Transverse colon (tissue), 4 donors: ENCODE data around the gene SULF2. TPM values are rescaled to one million over a fixed set of nuclear protein-coding genes. Genes with fewer than 3 reads are reported as not detected.

Experiments used
- DNase-seq: peaks from one replicate; pipeline ENCODE4 v3.0.0-alpha.2; 2019
- H3K27ac ChIP-seq, 4 donors: fragments of 200-600 bp; sonication (generic); 2 replicates each; pipeline ENCODE4 v1.5.1; 2016 to 2018; ENCODE audit warnings: inconsistent platforms in 4 of 4
- H3K27me3 ChIP-seq: fragments of 200-600 bp; sonication (generic); 2 replicates; pipeline ENCODE4 v1.5.1; 2017; ENCODE audit warnings: inconsistent platforms
- H3K36me3 ChIP-seq, 4 donors: fragments of 200-600 bp; sonication (generic); 2 replicates each; pipeline ENCODE4 v1.5.1; 2017 to 2019; ENCODE audit warnings: inconsistent platforms in 4 of 4
- H3K4me1 ChIP-seq, 4 donors: fragments of 200-600 bp; sonication (generic); 2 replicates each; pipeline ENCODE4 v1.5.1; 2017 to 2020; ENCODE audit warnings: inconsistent platforms in 4 of 4
- H3K4me3 ChIP-seq, 4 donors: fragments of 200-600 bp; sonication (generic); 1 replicate in 1 of 4; 2 replicates in 3 of 4; pipeline versions ENCODE4 v1.5.1 to v1.6.1; 2017 to 2019; ENCODE audit warnings: inconsistent platforms in 4 of 4
- H3K9me3 ChIP-seq, 2 donors: fragments of 200-600 bp; sonication (generic); 2 replicates each; pipeline ENCODE4 v1.5.1; 2017 to 2019; ENCODE audit warnings: inconsistent platforms in 2 of 2
- EP300 ChIP-seq: sonication (generic); formaldehyde crosslinking; IDR thresholded peaks from one replicate; pipeline ENCODE4 v1.6.1; 2017; ENCODE audit warnings: antibody characterized with exemption, low read depth
- POLR2A ChIP-seq: fragments of 450-650 bp; IDR thresholded peaks from one replicate; pipeline ENCODE4 v1.6.1; 2016; ENCODE audit warnings: antibody characterized with exemption, mild to moderate bottlenecking, moderate library complexity
- POLR2AphosphoS5 ChIP-seq, 3 donors: sonication (generic); formaldehyde crosslinking; IDR thresholded peaks; one replicate each; pipeline ENCODE4 v1.6.1; 2016; ENCODE audit warnings: antibody characterized with exemption in 3 of 3
- WGBS, 2 donors: methylation state at CpG; one replicate each; pipeline ENCODE4 v1.1.5; 2018; ENCODE audit warnings: low coverage in 1 of 2; 5-methylcytosine and 5-hydroxymethylcytosine counted together
- in situ Hi-C, 4 donors: fragments of 200-750 bp; cut with MboI; loops; one replicate each; pipeline versions ENCODE4 v1.15.0 to v1.15.1; 2017; ENCODE audit warnings: low sequenced_read_pairs in 3 of 4, low pct_ligation_motif_present in 1 of 4, low pct_unique_long_range_greater_than_20kb in 1 of 4
- intact Hi-C: fragments of 100-400 bp; cut with DNase I; formaldehyde crosslinking; loops from one replicate; pipeline ENCODE4 v1.15.1; 2023; ENCODE audit warnings: low total_unique reads
- total RNA-seq, 4 donors: library from RNA; depleted of rRNA; stranded (reverse); fragments of >200 nt; gene quantifications; one replicate each; pipeline ENCODE4 v1.1.0, GENCODE V29; 2016
- TF ChIP-seq, protein P1 (sequence below), 5 experiments: fragments of 200-600 bp in 3 of 5; fragments of 450-650 bp in 2 of 5; sonication (generic) in 3 of 5; IDR thresholded peaks; 1 replicate in 2 of 5; 2 replicates in 3 of 5; pipeline ENCODE4 v1.5.1; 2016 to 2017; ENCODE audit warnings: antibody characterized with exemption in 5 of 5, inconsistent platforms in 3 of 5, mild to moderate bottlenecking in 2 of 5, moderate library complexity in 1 of 5

The SULF2 gene
- total RNA-seq, 4 donors from 2014 or later = 103 to 257 (median 191) TPM

DNA sequence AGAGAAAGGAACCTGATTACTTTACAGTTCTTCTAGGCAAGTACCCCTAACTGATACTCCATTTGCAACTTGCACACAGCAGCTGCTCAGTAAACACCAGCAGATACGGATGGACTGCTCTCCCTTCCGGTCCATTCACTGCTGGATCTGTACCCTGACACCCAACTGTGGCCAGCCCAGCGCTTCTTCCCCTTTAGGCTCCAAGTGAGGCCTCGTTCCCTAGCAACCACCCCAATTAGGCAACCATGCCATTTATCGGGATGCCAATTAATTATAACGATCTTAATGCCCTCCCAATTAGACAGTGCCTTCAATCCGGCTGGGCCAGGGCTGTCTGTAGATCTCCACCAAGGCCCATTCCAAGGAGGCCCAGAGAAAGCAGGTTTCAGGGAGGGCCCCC, 3.2 kb downstream of the SULF2 start:
- intact Hi-C loops = loop anchor here (10.0 kb wide), 1 partner anchor 107 kb away; no protein-coding TSS in a partner anchor

GRCh38 chr20:47781632-47782031, 3.6 kb downstream of the SULF2 start:
- no peaks in the 10 kb centered on the region for H3K9me3 ChIP-seq
- intact Hi-C loops (loop anchor here (10.0 kb wide), 1 partner anchor 107 kb away; no protein-coding TSS in a partner anchor), in situ Hi-C loops (loop anchor here (10.0 kb wide), 2 partner anchors 833 to 843 kb away; no protein-coding TSS in a partner anchor)
- no peak overlapping the region for H3K27ac ChIP-seq
- H3K4me1 ChIP-seq = peaks cover 6 to 25% (median 18%) of the 10 kb centered on the region in 4 donors
- H3K27me3 ChIP-seq = no peaks in the 10 kb centered on the region
- TF ChIP-seq POLR2AphosphoS5 (IDR thresholded peaks at IDR 0.05) = no peak
- TF ChIP-seq, protein P1, sequence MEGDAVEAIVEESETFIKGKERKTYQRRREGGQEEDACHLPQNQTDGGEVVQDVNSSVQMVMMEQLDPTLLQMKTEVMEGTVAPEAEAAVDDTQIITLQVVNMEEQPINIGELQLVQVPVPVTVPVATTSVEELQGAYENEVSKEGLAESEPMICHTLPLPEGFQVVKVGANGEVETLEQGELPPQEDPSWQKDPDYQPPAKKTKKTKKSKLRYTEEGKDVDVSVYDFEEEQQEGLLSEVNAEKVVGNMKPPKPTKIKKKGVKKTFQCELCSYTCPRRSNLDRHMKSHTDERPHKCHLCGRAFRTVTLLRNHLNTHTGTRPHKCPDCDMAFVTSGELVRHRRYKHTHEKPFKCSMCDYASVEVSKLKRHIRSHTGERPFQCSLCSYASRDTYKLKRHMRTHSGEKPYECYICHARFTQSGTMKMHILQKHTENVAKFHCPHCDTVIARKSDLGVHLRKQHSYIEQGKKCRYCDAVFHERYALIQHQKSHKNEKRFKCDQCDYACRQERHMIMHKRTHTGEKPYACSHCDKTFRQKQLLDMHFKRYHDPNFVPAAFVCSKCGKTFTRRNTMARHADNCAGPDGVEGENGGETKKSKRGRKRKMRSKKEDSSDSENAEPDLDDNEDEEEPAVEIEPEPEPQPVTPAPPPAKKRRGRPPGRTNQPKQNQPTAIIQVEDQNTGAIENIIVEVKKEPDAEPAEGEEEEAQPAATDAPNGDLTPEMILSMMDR (IDR thresholded peaks at IDR 0.05) = no peak
- TF ChIP-seq EP300 = no peak
- no peak for TF ChIP-seq POLR2A
- 79 to 100% methylated on average over 1 to 4 of the region's 4 CpGs for WGBS, 2 donors
- H3K4me3 ChIP-seq = no peak overlapping the region
- DNase-seq = no peak
- no peaks in the 10 kb centered on the region for H3K36me3 ChIP-seq

More for the DNA sequence above, 3.2 kb downstream of the SULF2 start:
- peaks cover 6 to 24% (median 18%) of the 10 kb centered on the region in 4 donors for H3K4me1 ChIP-seq
- DNase-seq = no peak
- H3K4me3 ChIP-seq = no peak overlapping the region
- H3K27ac ChIP-seq = no peak overlapping the region
- no peaks in the 10 kb centered on the region for H3K36me3 ChIP-seq
- no peaks in the 10 kb centered on the region for H3K27me3 ChIP-seq
- H3K9me3 ChIP-seq = no peaks in the 10 kb centered on the region
- 91 to 94% methylated on average over 3 to 7 of the region's 7 CpGs for WGBS, 2 donors
- no peak for TF ChIP-seq POLR2A
- no peak for TF ChIP-seq POLR2AphosphoS5 (IDR thresholded peaks at IDR 0.05)
- no peak for TF ChIP-seq EP300
- TF ChIP-seq, protein P1 (IDR thresholded peaks at IDR 0.05) = no peak
- in situ Hi-C loops = loop anchor here (10.0 kb wide), 2 partner anchors 833 to 843 kb away; no protein-coding TSS in a partner anchor

GRCh38 chr20:47780720-47781389, 4.4 kb downstream of the SULF2 start:
- WGBS, 2 donors = 95% methylated on average over 10 of the region's 10 CpGs; no CpG with 5 or more reads in 1 of the 2 donors
- no peak for DNase-seq
- Histone ChIP-seq H3K4me3 (no peak overlapping the region), H3K36me3 (no peaks in the 10 kb centered on the region), H3K27me3 (no peaks in the 10 kb centered on the region), H3K27ac (no peak overlapping the region), H3K4me1 (peaks cover 6 to 30% (median 23%) of the 10 kb centered on the region in 4 donors), H3K9me3 (no peaks in the 10 kb centered on the region)
- intact Hi-C loops = loop anchor here (10.0 kb wide), 1 partner anchor 106 kb away; no protein-coding TSS in a partner anchor
- in situ Hi-C loops = loop anchor here (10.0 kb wide), 2 partner anchors 834 to 844 kb away; no protein-coding TSS in a partner anchor
- TF ChIP-seq, protein P1 (IDR thresholded peaks at IDR 0.05) = no peak
- TF ChIP-seq POLR2A (no peak), EP300 (no peak), POLR2AphosphoS5 (IDR thresholded peaks at IDR 0.05) (no peak)

DNA sequence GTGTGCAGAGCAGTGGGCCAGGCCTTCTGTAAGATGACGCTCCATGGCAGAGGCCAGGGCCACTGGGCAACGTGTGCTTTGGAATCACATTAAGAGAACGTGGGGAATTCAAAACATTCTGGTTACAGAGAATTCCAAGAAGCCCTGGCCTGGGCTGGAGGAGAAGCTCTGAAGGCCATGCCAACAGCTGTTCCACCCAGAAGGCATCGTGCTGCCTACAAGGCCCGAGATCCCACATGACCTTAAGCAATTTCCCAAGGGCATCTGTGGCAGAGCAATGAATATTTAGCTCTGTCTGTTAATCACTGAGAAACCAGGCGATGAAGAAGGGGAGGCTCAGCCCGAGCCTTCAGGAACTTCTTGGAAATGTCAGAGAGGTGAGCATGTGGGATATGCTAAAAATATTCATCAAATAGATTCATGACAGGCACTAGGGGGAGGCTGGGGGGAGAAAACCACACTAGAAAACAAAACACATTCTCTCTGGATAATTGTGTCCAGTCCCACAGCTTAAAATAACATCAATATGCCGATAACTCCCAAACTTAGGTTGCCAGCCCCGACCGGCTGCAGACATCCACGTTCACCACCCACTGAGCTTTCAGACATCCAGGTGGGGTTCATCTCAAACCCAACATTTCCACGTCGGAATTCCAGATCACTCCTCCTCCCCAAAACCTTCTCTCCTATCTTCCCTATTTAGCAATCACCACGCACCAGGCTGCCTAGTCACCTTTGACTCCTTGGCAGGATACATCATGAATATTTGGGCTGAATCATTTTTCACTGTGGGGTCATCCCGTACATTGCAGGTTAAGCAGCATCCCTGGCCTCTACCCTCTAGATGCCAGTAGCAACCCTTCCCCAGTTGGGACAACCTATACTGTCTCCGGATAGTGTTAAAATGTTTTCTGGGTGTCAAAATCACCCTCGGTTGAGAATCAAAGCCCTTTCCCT, 6.6 kb downstream of the SULF2 start:
- TF ChIP-seq EP300 (no peak), POLR2AphosphoS5 (IDR thresholded peaks at IDR 0.05) (no peak), POLR2A (no peak)
- TF ChIP-seq, protein P1 (IDR thresholded peaks at IDR 0.05) = no peak
- intact Hi-C loops = no loop called here
- H3K9me3 ChIP-seq = no peaks in the 10 kb centered on the region
- no peak overlapping the region for H3K4me3 ChIP-seq
- DNase-seq = no peak
- WGBS, 2 donors = 82 to 86% methylated on average over 10 to 17 of the region's 17 CpGs
- no peaks in the 10 kb centered on the region for H3K36me3 ChIP-seq
- in situ Hi-C loops = no loop called here
- H3K27ac ChIP-seq = no peak overlapping the region
- H3K4me1 ChIP-seq = peaks cover 0 to 37% (median 21%) of the 10 kb centered on the region in 4 donors
- no peaks in the 10 kb centered on the region for H3K27me3 ChIP-seq
